IPS-15b (cell line): ENCODE measurements around the gene TUBGCP2.
A peak's percentile ranks its signal among the peaks of the same experiment; 100 is the strongest.

Experiments used
- H3K27me3 ChIP-seq: one replicate; pipeline ENCODE4 v1.6.1; 2013; ENCODE audit warnings: low read length; ENCODE audit not compliant: control insufficient read depth, insufficient read depth
- H3K36me3 ChIP-seq: one replicate; pipeline ENCODE4 v1.6.1; 2013; ENCODE audit warnings: low read length; ENCODE audit not compliant: control insufficient read depth, insufficient read depth
- H3K4me1 ChIP-seq: one replicate; pipeline ENCODE4 v1.6.1; 2013; ENCODE audit warnings: mild to moderate bottlenecking, low read length; ENCODE audit not compliant: control insufficient read depth, insufficient read depth
- H3K4me3 ChIP-seq: one replicate; pipeline ENCODE4 v1.5.1; 2013; ENCODE audit warnings: low read depth, low read length
- H3K9ac ChIP-seq: one replicate; pipeline ENCODE4 v1.6.1; 2013; ENCODE audit warnings: low read depth, mild to moderate bottlenecking, low read length
- H3K9me3 ChIP-seq: one replicate; pipeline ENCODE4 v1.6.1; 2013; ENCODE audit warnings: mild to moderate bottlenecking, low read length; ENCODE audit not compliant: control insufficient read depth, insufficient read depth

TUBGCP2 gene

DNA sequence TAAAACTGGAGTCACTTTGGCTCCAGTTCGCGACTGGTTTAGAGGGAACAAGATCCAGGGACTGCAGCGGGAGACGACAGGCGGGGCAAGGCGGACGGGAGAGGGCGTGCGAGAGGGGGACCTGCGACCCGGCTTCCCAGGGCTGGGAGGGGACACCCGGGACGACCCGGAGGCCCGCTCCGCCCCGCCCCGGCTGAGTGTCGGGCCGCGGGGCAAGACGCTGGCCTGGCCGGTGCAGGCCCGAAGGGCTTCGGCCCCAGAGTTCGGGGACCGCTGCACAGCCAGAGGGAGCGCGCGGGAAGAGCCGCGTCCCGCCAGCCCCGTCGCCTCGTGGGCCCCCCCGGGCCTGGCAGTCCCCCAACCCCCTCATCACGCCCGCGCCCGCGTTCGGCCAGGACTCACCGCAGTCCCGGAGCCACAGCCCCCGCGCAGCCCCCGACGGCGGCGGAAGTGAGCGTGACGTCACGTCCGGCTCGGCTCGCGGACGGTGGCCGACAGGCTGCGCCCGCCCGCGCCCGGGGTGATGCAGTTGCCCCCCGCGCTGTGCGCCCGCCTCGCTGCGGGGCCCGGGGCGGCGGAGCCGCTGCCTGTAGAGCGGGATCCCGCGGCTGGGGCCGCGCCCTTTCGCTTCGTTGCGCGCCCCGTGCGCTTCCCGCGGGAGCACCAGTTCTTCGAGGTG is at the start of gene TUBGCP2, which contains the start of gene ZNF511:
TUBGCP2 (minus strand) TSS at position 452 of the 679 bp plus-strand sequence. CDS start 5,931 bp downstream, outside the sequence.
ZNF511 (plus strand) TSS at position 494 of the 679 bp plus-strand sequence; CDS start at position 524, 30 bp downstream.
- peaks cover 7% of the 10 kb centered on the region for H3K4me1 ChIP-seq
- no peaks in the 10 kb centered on the region for H3K9me3 ChIP-seq
- H3K9ac ChIP-seq, result peak within 1 kb of the TSS; percentile 81
- no peaks in the 10 kb centered on the region for H3K27me3 ChIP-seq
- H3K4me3 ChIP-seq, result peak within 1 kb of the TSS; percentile 61
- peaks cover 11% of the 10 kb centered on the region for H3K36me3 ChIP-seq

DNA sequence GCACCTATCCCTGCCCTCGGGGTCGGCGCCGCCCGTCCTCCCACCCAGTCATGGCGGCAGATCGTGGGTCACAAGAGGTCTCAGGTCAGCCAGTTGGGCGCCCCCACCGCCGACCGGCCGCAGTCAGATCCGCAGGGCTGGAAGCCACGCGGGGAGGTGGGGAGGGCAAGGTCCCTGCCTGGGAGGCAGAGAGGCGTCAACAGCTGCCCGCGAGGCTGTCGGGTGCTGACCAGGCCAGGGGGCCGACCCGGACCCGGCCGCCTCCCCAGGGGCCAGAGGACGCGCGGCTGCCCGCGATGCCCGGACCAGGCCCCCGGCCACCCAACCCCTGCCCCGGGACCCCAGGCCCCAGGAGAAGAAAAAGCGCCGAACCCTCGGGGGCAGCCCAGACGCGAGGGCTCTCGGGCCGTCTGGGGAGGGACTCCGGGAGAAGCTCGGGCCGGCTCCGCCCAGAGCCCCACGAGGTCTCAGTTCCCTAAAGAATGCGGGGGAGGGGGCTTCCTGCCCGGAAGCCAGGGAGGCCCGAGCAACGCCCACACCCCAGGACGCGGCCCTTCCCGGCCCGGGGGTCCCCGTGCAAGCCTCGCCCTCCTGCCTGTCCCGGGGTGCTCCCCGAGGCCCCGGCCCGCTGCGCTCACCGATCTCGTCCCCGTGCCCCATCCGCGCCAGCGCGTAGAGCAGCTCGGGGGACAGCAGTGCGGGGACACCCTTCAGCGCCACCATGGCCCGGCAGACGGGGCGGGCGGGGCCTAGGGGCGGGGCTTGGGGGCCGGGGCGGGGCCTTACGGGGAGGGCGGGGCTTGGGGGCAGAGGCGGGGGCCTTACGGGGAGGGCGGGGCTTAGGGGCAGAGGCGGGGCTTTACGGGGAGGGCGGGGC is 48.9 kb upstream of the TUBGCP2 start, which contains the start of gene FUOM:
FUOM (minus strand) TSS at position 735 of the 877 bp plus-strand sequence; CDS start at position 723, 12 bp downstream.
- Histone ChIP-seq H3K36me3 (peaks cover 18% of the 10 kb centered on the region), H3K9ac (peak within 1 kb of the TSS; percentile 65), H3K9me3 (no peaks in the 10 kb centered on the region), H3K4me3 (peak within 1 kb of the TSS; percentile 68), H3K27me3 (peaks cover 6% of the 10 kb centered on the region), H3K4me1 (no peaks in the 10 kb centered on the region)

GRCh38 chr10:133356549-133357284 is 48.0 kb upstream of the TUBGCP2 start:
- peaks cover 13% of the 10 kb centered on the region for H3K36me3 ChIP-seq
- H3K9me3 ChIP-seq, result no peaks in the 10 kb centered on the region
- peak overlapping the region; percentile 68 for H3K4me3 ChIP-seq
- peaks cover 6% of the 10 kb centered on the region for H3K27me3 ChIP-seq
- no peaks in the 10 kb centered on the region for H3K4me1 ChIP-seq
- H3K9ac ChIP-seq, result peak overlapping the region; percentile 60

DNA sequence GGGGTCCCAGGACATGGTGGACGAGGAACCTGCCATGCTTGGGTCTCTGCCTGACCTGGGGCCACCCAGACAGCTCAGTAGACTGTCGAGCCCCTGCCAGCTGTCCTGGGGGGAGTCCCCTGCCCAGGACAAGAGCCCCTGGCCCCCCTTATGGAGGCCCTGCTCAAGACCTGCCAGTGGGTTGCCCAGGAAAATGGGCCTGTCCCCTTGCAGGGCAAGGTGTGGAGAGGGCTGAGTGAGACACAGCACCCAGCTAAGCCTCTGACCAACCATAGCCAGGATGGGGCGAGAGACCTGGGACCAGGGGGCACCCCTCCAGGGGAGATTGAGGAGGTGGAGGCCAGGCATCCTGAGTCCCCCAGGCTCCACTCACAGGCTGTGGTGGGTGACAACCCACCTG is 47.3 kb upstream of the TUBGCP2 start:
- no peak overlapping the region for H3K4me3 ChIP-seq

GRCh38 chr10:133355266-133355665 is 46.6 kb upstream of the TUBGCP2 start:
- no peaks in the 10 kb centered on the region for H3K4me1 ChIP-seq
- H3K4me3 ChIP-seq, result no peak overlapping the region

More for the DNA sequence above, 47.3 kb upstream of the TUBGCP2 start:
- Histone ChIP-seq H3K9ac (no peak overlapping the region), H3K36me3 (peaks cover 13% of the 10 kb centered on the region), H3K27me3 (peaks cover 6% of the 10 kb centered on the region), H3K9me3 (no peaks in the 10 kb centered on the region), H3K4me1 (no peaks in the 10 kb centered on the region)

GRCh38 chr10:133354672-133355240 is 46.1 kb upstream of the TUBGCP2 start:
- no peaks in the 10 kb centered on the region for H3K9me3 ChIP-seq
- H3K27me3 ChIP-seq, result peaks cover 2% of the 10 kb centered on the region
- H3K36me3 ChIP-seq, result peaks cover 13% of the 10 kb centered on the region
- H3K4me3 ChIP-seq, result no peak overlapping the region
- no peaks in the 10 kb centered on the region for H3K4me1 ChIP-seq
- no peak overlapping the region for H3K9ac ChIP-seq

More at GRCh38 chr10:133355266-133355665, 46.6 kb upstream of the TUBGCP2 start:
- Histone ChIP-seq H3K27me3 (peaks cover 6% of the 10 kb centered on the region), H3K9ac (no peak overlapping the region), H3K9me3 (no peaks in the 10 kb centered on the region), H3K36me3 (peaks cover 13% of the 10 kb centered on the region)

- H3K27me3 ChIP-seq, result no peaks in the 10 kb centered on the region
- H3K9ac ChIP-seq, result no peak overlapping the region
- H3K9me3 ChIP-seq, result no peaks in the 10 kb centered on the region
- H3K4me1 ChIP-seq, result no peaks in the 10 kb centered on the region
- H3K36me3 ChIP-seq, result peaks cover 13% of the 10 kb centered on the region
- no peak overlapping the region for H3K4me3 ChIP-seq
These were observed 45.4 kb upstream of the TUBGCP2 start for GRCh38 chr10:133353988-133354605.

DNA sequence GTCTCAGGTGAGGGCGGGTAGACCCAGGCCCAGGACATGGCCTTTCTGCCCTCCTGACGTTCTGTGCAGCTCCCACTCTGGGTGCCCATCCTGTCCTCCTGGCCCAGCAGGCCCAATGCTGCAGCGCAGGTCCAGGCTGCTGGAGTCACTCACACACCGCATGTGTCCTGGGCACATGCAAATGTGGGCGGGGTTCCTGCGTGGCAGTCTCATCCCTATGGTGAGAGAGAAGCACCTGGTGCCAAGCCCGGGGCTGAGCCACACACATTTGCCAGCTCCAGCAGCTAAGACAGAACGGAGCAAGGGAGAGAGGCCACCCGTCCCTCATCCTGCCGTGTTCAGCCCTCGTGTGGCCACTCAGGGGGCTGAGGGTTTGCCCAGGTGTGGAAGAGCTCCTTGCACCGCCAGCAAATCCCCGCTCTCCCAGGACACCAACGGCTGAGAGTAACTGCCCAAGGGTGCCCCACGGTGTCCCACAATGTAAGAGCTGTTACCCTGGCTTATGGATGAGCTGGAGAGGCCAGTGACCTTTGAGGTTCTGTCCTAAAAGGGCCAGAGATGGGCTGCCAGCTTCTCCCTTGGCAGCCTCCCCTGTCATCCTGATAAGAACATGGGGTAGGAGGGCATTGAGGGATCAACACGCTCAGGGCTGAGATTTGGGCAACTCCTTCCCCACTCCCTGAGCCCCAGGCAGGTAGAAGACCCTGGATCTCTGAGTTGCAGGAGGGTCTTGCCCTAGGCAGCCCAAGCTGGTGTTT is 44.7 kb upstream of the TUBGCP2 start:
- H3K4me1 ChIP-seq, result no peaks in the 10 kb centered on the region
- no peak overlapping the region for H3K4me3 ChIP-seq
- no peaks in the 10 kb centered on the region for H3K9me3 ChIP-seq
- H3K27me3 ChIP-seq, result no peaks in the 10 kb centered on the region
- H3K9ac ChIP-seq, result no peak overlapping the region
- H3K36me3 ChIP-seq, result peaks cover 13% of the 10 kb centered on the region

DNA sequence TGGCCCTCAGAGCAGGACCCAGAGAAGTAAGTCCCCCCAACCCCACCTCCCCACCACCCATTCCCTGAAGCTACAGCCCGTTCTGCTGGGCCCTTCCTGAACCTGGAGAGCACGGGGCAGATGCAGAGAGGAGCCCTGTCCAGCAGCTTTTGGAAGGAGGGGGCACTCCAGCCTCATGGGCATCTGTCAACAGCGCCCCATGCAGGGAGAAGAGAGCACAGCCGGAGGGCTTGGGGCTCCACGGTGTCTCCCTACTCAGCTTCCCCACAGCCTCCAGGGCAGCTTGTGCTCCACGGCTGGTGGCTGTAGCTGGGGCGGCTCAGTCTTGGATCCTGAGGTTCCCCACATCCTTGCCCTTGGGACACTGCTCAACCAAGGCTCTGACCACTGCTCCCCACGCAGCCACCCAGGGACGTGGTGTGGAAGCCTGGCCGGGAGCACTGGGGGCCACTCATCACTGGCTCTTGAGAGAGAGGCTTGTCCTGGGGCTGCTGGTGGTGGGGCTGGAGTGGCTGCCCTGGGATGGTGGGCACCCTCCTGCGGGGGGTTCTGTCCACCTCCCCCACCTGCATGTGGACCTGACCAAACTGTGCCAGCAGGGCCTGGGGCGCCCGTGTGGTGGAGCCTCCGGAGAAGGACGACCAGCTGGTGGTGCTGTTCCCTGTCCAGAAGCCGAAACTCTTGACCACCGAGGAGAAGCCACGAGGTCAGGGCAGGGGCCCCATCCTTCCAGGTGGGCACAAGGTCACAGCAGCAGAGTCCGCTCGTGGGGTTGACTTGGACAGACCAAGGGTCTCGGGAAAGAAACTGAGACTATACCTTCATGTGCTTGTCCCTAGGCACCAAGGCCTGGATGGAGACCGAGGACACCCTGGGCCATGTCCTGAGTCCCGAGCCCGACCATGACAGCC is 43.0 kb upstream of the TUBGCP2 start:
- no peaks in the 10 kb centered on the region for H3K9me3 ChIP-seq
- H3K36me3 ChIP-seq, result peaks cover 13% of the 10 kb centered on the region
- H3K27me3 ChIP-seq, result no peaks in the 10 kb centered on the region
- no peak overlapping the region for H3K4me3 ChIP-seq
- no peaks in the 10 kb centered on the region for H3K4me1 ChIP-seq
- no peak overlapping the region for H3K9ac ChIP-seq

DNA sequence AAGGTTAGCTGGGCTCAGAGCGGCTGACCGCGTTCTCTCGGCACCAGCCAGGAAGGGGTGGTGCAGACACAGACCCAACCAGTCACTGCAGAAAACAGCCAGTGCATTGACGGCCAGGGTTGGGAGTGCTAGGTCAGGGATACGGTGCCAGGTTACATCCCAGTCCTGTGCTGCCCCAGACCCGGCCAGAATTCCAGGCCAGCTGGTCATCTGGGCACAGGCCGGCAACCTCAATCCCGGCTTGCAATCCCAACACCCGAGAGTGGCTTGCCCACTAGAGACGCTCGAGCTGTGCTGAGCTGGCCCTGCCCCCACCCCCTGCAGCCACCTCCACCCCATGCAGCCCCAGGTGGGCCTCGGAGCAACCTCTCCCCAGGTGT is 42.3 kb upstream of the TUBGCP2 start:
- H3K36me3 ChIP-seq, result peaks cover 7% of the 10 kb centered on the region
- H3K27me3 ChIP-seq, result no peaks in the 10 kb centered on the region
- no peak overlapping the region for H3K9ac ChIP-seq
- no peaks in the 10 kb centered on the region for H3K9me3 ChIP-seq
- H3K4me1 ChIP-seq, result no peaks in the 10 kb centered on the region
- no peak overlapping the region for H3K4me3 ChIP-seq
